HepG2 (cell line): ENCODE measurements around the gene SYPL2. TPM values are rescaled to one million over a fixed set of nuclear protein-coding genes. Genes with fewer than 3 reads are reported as not detected.

Experiments used
- ARID4A ChIP-seq: sonication (generic); formaldehyde crosslinking; IDR thresholded peaks from 2 replicates; pipeline ENCODE4 v1.5.0; 2020; ENCODE audit warnings: mild to moderate bottlenecking, missing genetic modification reagents, borderline replicate concordance
- HNRNPLL ChIP-seq: fragments of 200-400 bp; formaldehyde crosslinking; IDR thresholded peaks from 2 replicates; pipeline ENCODE4 v1.6.1; 2017; ENCODE audit warnings: mild to moderate bottlenecking, low read depth, low read length; ENCODE audit not compliant: poor library complexity, severe bottlenecking
- HNRNPUL1 ChIP-seq: fragments of 200-400 bp; formaldehyde crosslinking; IDR thresholded peaks from 2 replicates; pipeline ENCODE4 v1.6.1; 2017; ENCODE audit warnings: low read depth, mild to moderate bottlenecking, low read length, moderate library complexity
- JDP2 ChIP-seq: sonication (generic); formaldehyde crosslinking; IDR thresholded peaks from 2 replicates; pipeline ENCODE4 v1.8.1; 2022; ENCODE audit warnings: missing genetic modification reagents, borderline replicate concordance
- MAX ChIP-seq: IDR thresholded peaks from 2 replicates; pipeline ENCODE4 v1.6.1; 2012; ENCODE audit warnings: inconsistent platforms
- MNT ChIP-seq: fragments of 450-650 bp; IDR thresholded peaks from 2 replicates; pipeline ENCODE4 v1.6.1; 2016
- PHF8 ChIP-seq: sonication (generic); formaldehyde crosslinking; IDR thresholded peaks from 2 replicates; pipeline ENCODE4 v1.5.0; 2020; ENCODE audit warnings: missing genetic modification reagents
- RBFOX2 ChIP-seq: fragments of 200-400 bp; formaldehyde crosslinking; IDR thresholded peaks from 2 replicates; pipeline ENCODE4 v1.6.1; 2017; ENCODE audit warnings: low read depth, mild to moderate bottlenecking, low read length
- SALL1 ChIP-seq: sonication (generic); formaldehyde crosslinking; IDR thresholded peaks from 2 replicates; pipeline ENCODE4 v1.8.0; 2022; ENCODE audit warnings: mild to moderate bottlenecking, missing genetic modification reagents
- SIN3A ChIP-seq: IDR thresholded peaks from 2 replicates; pipeline ENCODE4 v1.6.1; 2011; ENCODE audit warnings: low read depth, mild to moderate bottlenecking, control low read depth, low read length, borderline replicate concordance
- THAP11 ChIP-seq: IDR thresholded peaks from 2 replicates; pipeline ENCODE4 v1.6.1; 2016; ENCODE audit warnings: missing biosample characterization, missing genetic modification reagents
- YEATS2 ChIP-seq: sonication (generic); formaldehyde crosslinking; IDR thresholded peaks from 2 replicates; pipeline ENCODE4 v1.4.0; 2020; ENCODE audit warnings: missing genetic modification reagents, borderline replicate concordance
- ZFX ChIP-seq: sonication (generic); formaldehyde crosslinking; IDR thresholded peaks from 2 replicates; pipeline ENCODE4 v1.4.0; 2020; ENCODE audit warnings: mild to moderate bottlenecking, low read depth, missing genetic modification reagents, moderate library complexity
- ZNF207 ChIP-seq: fragments of 450-650 bp; IDR thresholded peaks from 2 replicates; pipeline ENCODE4 v1.6.1; 2016; ENCODE audit warnings: antibody characterized with exemption, borderline replicate concordance
- ZNF496 ChIP-seq: sonication (generic); formaldehyde crosslinking; IDR thresholded peaks from 2 replicates; pipeline ENCODE4 v1.8.1; 2023; ENCODE audit warnings: mild to moderate bottlenecking, moderate library complexity, missing genetic modification reagents; ENCODE audit not compliant: insufficient replicate concordance
- ZNF687 ChIP-seq: sonication (generic); formaldehyde crosslinking; IDR thresholded peaks from 2 replicates; pipeline ENCODE4 v1.5.1; 2020; ENCODE audit warnings: mild to moderate bottlenecking, missing genetic modification reagents, moderate library complexity
- ZNF777 ChIP-seq: sonication (generic); formaldehyde crosslinking; IDR thresholded peaks from 2 replicates; pipeline ENCODE4 v1.4.0; 2020; ENCODE audit warnings: missing genetic modification reagents
- polyA plus RNA-seq, 8 experiments: library from polyadenylated mRNA; depleted of rRNA in 3 of 8; stranded (reverse) in 7 of 8; unstranded in 1 of 8; fragments of >200 nt; fragmentation: Illumina TruSeq in 4 of 8; extraction: Trizol in 4 of 8; gene quantifications; 2 replicates each; pipeline versions ENCODE4 v1.2.1 to v1.2.3, GENCODE V29; 2011 to 2016; ENCODE audit warnings: low read depth in 4 of 8, missing spikeins in 1 of 8, mixed read lengths in 1 of 8; ENCODE audit not compliant: insufficient read depth in 1 of 8
- total RNA-seq, 5 experiments: library from RNA; depleted of rRNA; stranded (reverse); fragments of >200 nt; fragmentation: Illumina TruSeq; extraction: Trizol; gene quantifications; 2 replicates each; pipeline ENCODE4 v1.2.3, GENCODE V29; 2016; ENCODE audit warnings: low read depth in 1 of 5

The SYPL2 gene
- total and polyA plus RNA-seq, 2 of the 13 experiments (the other 11 are each of a cell fraction or from before 2014, with no cell fraction given): 0.17 to 0.24 TPM

GRCh38 chr1:109509176-109510134 lies 43.1 kb downstream of the SYPL2 start, which contains the start of gene AMIGO1 (continued):
- TF ChIP-seq MNT (no peak), SIN3A (peak; percentile 62; the same call in 1 of the 2 replicates), ZFX (peak; percentile 70), MAX (peak; percentile 69), ZNF496 (no peak), HNRNPLL (peak; percentile 65), HNRNPUL1 (no peak), THAP11 (CRISPR knock-in tag) (0 out of 2 replicates have a peak, but pooled peaks have one; percentile 21), JDP2 (CRISPR knock-in tag) (no peak), SALL1 (0 out of 2 replicates have a peak, but pooled peaks have one; percentile 7), ZNF777 (CRISPR knock-in tag) (0 out of 2 replicates have a peak, but pooled peaks have one; percentile 28), ZNF687 (CRISPR knock-in tag) (peak; percentile 61), YEATS2 (CRISPR knock-in tag) (no peak), PHF8 (CRISPR knock-in tag) (0 out of 2 replicates have a peak, but pooled peaks have one; percentile 35), ZNF207 (no peak), RBFOX2 (peak; percentile 29; the same call in 1 of the 2 replicates), ARID4A (peak; percentile 49; the same call in 1 of the 2 replicates)
